GM15510 (cell line): ENCODE measurements around the gene EPHB2.

ENCODE experiments used
- POLR2A ChIP-seq: IDR thresholded peaks from 3 replicates; pipeline ENCODE4 v1.6.1; 2011; ENCODE audit warnings: borderline replicate concordance; ENCODE audit not compliant: insufficient read length; ENCODE audit errors: extremely low read depth

EPHB2 gene

DNA sequence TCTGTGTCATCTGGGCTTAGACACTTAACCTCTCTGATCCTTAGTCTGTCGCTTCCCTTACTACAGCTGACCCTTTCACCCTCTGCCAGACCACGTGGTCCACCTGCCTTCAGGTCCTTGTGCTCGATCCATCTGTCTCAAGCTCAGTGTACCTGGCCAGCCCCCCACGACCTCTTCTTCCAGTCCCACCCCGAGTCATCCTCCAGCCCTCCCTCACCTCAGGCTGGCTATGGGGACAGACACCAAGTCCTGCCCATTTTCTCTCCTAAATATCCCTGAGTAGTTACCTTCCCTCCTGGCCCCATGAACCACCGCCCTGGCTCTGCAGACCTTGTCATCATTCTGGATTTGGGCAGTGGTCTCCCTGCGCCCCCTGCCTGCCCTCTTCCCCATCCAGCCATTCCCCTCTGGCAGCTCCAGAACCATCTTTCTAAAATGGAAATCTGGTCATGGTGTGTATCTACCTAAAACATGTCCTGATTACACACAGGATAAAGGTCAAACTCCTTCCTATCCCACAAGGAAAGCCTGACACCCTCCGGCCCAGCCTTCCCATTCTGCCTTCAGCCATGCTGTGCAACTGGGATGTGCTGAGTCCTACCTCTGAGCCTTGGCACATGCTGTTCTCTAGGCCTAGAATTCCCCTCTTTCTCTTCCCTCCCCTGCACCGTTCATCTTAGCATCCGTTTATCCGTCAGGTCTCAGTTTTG is 107.6 kb downstream of the EPHB2 start:
- no peak for TF ChIP-seq POLR2A

DNA sequence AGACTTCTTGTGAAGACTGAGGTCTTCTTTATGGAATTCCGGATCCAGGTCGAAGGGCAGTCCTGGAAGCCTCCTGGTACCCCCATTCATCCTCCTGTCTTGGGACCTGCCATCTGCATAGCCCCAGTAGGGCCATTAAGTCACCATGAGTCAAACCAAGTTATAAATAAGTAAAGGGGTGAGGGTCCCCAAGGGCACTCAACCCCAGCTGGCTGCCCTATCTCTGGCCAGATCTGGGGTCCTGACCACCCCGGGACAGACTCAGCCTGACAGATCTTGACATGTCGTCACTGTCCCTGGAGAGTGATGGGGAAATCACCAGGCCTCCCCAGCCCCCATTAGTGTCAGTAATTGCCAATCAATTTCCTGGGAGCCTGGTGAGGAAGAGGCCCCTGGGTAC is 108.7 kb downstream of the EPHB2 start:
- no peak for TF ChIP-seq POLR2A

DNA sequence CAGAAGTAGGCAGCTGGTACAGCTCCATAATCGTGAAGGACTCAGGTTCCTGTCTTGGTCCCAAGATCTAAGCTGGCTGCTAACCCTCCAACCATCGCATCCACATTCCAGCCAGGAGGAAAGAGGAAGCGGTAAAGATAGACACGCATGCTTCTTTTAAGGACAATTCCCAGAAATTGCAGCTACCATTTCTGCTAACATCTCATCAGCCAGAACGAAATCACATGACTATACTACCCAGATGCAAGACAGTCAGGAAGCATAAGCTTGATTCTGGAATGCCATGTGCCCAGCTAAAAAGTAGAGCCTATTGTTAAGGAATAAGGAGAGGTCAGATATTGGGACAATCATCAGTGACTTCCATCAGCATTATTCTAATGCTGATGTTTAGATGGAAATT is 110.4 kb downstream of the EPHB2 start:
- no peak for TF ChIP-seq POLR2A

DNA sequence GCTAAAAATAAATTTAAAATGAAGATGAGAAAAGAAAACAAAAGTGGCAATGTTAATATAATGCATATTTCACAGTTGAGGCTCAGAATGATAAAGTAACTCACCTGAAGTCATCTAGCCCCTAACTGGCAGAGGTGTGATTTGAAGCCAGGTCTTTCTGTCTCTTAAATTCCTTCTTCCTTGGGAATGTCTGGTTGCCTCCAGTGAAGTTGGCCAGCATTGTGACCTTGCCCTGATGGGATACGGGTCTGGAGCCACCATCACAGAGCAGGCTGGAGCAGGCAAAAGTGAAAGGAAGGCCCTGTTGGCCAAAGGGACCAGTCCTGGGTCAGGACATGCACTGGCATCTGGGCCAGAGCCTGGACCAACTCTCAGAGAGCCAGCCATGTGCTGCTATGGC is 111.7 kb downstream of the EPHB2 start:
- no peak for TF ChIP-seq POLR2A

DNA sequence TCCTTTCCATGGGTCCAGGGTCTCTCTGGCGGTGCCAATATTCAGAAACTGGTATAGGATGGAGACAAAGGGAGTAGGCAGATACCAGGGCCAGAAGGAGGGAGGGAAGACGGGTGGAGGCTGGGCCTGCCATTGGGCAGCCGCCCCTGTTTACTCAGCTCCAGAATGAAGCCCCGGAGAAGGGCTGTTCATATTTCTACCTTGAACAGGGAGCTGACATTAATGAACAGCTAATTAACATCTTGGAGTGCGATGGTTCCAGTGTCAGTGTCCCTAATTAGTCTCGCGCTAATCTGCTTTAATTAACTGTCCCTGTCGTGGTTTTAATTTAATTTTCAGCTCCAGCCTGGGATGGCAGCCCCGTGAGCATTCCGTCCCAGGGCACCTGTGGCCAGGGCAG is 113.8 kb downstream of the EPHB2 start:
- TF ChIP-seq POLR2A, result no peak

- no peak for TF ChIP-seq POLR2A
Measured at GRCh38 chr1:22824975-22825374, 114.3 kb downstream of the EPHB2 start.

- TF ChIP-seq POLR2A, result no peak
Measured at GRCh38 chr1:22825486-22826189, 115.0 kb downstream of the EPHB2 start.

DNA sequence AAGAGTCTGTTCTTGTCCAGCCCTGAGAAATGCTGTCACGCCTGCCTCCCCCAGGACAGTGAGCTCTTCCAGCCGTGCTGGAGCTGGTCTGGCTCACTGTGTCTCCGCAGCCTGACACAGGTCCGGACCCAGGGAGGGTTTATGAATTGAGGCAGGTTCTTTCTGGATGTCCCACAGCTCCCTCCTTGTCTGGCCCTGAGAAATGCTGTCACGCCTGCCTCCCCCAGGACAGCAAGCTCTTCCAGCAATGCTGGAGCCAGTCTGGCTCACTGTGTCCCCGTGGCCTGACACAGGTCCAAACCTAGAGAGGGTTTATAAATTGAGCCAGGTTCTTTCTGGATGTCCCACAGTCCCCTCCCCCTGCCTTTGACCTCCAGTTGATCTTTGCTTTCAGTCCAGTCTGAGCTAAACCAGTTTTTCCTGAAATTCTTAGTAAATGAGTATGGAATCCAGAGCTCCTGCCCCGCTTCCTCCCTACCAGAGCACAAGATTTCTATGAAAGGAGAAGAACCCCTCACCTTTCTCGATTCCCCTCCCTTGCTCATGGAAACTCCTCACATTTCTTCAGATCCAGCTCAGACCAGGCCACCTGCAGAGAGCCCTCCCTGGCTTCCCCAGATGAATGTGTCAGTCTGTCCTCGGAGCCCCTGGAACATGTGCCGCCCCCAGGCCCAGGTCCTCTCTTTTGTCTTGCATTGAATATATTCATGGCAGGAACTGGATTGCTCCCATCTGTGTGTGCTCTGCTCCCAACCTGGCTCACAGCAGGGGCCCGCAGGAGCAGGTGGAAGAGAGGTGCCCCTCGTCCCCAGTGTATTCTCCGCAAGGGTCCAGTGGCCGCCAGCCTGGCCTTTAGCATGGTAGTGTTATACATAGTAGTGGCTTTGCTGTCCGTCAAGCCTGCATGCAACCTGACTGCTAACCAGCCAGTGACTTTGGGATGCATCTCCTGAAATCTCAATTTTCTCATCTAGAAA is 116.3 kb downstream of the EPHB2 start:
- no peak for TF ChIP-seq POLR2A

- no peak for TF ChIP-seq POLR2A
Measured at GRCh38 chr1:22827666-22828483, 117.2 kb downstream of the EPHB2 start.

DNA sequence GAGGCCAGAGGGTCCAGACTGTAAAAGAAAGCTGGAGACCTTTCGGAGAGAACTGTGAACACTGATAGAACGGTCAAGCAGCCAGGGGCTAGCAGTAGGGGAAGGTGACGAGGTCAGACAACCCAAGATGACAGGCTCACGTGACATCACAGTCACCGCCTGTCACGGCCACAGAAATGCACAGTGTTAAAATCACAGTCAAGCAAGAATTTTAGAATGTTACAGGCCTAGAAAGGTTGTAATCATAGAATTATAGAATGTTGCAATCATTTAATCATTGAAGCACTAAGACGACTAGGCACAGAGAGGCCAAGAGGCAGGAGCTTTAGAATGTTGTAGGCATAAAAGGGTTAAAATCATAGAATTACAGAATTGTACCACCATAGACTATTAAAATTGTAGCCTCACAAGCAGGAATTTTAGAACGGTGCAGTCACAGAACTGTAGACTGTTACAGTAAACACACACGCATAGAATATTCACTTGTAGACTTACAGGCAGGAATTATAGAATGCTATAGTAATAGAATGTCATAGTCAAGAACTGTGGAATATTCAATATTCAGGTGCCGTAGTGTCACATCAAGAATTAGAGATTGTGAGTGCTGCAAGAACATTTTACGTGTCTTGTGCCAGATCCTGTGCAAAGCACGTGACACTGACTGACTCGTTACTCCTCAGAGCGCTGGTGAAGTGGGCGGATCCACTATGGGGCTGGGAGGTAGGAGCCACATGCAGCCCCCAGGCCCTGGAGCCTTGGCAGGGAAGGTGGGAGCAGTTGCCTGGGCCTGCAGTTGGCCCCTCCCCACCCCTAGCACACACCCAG is 118.1 kb downstream of the EPHB2 start:
- TF ChIP-seq POLR2A, result no peak

DNA sequence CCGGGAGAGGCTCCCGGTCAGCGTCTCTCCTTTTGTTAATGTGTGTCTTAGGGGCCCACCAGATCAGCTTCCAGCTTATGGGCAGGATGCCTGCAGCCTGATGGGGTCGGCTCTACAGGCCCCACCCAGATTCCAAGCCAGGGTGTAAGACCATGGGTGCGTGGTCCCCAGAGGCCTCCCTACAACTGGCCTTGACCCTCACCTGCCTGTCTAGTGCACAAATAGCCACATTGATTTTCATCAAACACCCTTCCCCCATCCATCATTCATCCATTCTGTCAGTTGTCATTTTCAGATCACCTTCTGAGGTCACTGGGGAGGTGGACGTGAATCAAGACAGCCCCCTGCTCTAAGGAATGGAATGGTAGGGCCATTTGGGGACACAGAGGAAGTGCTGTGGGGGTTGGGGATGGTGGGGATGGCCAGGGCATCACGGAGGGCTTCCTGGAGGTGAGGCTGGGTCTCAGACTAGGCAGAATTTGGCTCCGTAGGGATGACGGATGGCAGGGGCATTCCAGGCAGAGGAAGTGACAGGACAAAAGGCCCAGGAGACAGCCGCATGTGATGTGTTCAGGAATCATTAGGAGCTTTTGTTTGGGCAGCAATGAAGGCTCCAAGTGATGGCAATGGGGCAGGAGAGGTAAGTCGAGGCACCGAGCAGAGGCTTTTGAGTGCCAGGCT is 118.8 kb downstream of the EPHB2 start:
- TF ChIP-seq POLR2A, result no peak

- no peak for TF ChIP-seq POLR2A
Measured at GRCh38 chr1:22830041-22830566, 119.5 kb downstream of the EPHB2 start.

- no peak for TF ChIP-seq POLR2A
Measured at GRCh38 chr1:22830757-22831340, 120.2 kb downstream of the EPHB2 start.
